Activated CD8-positive, alpha-beta memory T cell treated with anti-CD3 and anti-CD28 coated beads, Interleukin-2, amount 50 U/mL, for 4 hours (primary cell): ENCODE data around the gene ELN.
"Not testable (repeated sequence)": the region's sequence is repeated elsewhere in the genome, so short reads cannot be mapped to it uniquely, and the experiment has no call there.

Experiments
- DNase-seq: peaks from one replicate; pipeline ENCODE4 v3.0.0-alpha.2; 2020

Gene ELN

DNA sequence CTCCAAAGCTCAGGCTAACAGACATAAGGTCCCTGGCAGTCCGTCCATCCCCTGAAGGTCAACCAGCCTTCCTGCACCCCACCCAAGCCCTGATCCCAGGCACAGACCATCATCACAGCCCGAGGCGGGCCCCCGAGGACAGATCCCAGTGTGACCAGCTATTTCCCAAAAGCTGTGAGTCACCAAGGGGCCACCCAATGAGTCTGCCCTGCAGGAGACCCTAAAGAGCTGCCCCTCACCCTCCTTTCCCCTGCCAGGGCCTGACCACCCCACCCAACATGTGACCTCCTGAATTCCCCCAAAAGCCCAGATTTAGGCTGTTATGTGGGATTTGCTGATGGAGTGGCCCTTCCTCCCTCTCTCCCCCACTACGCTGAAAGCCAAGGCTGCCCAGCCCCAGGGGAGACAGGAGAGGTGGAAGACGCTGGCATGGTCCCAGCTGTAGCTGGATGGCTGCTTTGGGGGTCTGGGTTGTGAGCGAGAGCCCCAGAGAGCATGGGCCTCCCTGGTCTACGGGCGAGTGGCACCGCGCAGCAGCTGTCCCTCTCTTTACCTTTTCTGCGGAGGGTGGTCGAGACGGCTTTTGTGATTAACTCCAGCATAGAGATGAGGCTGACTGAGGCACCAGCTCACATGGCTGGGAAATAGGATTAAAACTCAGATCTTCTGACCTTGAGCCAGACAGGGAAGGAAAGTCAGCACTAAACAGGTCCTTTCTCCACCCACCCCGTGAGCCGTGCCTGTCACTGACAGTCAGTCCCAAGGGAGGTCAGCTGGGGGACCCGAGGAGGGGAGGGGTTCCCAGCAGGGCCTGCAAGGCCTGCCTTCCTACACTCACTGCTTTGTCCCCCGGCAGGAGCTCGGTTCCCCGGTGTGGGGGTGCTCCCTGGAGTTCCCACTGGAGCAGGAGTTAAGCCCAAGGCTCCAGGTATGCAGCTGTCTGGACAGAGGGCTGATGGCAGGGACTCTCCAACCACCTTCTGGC, 16.7 kb downstream of the ELN start:
- no peak for DNase-seq

DNA sequence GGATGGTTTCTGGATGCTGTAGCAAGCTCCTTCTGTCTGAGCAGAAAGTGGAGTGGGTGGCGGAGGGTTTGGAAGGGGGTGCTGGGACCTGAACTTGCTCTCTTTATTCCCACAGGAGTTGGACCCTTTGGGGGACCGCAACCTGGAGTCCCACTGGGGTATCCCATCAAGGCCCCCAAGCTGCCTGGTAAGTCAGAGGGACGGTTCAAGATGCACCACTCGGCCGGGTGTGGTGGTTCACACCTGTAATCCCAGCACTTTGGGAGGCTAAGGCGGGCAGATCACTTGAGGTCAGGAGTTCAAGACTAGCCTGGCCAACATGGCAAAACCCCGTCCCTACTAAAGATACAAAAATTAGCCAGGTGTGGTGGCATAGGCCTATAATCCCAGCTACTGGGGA, 18.6 kb downstream of the ELN start:
- not testable (repeated sequence) for DNase-seq

DNA sequence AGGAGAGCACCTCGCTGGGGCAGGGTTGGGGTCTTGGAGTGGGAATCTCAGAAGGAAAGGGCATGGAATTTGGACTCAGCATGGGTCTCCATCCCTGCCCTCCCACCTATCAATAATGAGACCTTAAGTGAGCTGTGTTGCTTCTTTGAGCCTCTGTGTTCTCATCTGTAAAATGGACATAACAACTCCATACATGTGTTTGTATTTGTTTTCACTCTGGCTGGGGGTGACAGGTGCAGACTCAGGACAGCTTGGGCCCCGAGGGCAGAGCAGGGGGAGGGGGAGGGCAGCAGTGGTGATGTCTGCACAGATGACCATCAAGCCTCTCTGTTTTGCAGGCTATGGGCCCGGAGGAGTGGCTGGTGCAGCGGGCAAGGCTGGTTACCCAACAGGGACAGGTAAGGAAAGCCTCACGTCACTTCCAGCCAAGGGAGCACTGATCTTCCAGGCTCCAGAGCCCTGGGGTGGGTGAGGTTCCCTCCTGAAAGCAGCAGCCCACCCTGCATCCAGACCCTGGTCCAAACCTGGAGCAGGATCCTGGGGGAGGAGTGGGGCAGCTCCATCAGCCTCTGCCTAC, 19.9 kb downstream of the ELN start:
- DNase-seq: no peak

DNA sequence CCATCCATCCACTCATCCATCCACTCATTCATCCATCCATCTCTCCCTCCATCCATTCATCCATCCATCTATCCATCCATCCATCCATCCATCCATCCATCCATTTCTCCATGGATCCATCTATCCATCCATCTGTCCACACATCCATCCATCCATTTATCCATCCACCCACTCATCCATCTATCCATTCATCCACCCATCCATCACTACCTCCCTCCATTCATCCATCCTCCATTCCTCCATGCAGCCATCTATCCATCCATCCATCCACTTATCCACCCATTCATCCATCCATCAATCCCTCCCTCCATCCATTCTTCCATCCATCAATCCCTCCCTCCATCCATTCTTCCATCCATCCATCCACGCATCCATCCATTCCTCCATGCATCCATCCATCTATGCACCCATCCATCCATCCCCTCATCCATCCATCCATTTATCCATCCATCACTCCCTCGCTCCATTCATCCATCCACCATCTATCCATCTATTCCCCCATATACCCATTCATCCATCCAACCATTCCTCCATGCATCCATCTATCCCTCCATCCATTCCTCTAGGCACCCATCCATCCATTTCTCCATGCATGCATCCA, 21.1 kb downstream of the ELN start:
- no peak for DNase-seq

DNA sequence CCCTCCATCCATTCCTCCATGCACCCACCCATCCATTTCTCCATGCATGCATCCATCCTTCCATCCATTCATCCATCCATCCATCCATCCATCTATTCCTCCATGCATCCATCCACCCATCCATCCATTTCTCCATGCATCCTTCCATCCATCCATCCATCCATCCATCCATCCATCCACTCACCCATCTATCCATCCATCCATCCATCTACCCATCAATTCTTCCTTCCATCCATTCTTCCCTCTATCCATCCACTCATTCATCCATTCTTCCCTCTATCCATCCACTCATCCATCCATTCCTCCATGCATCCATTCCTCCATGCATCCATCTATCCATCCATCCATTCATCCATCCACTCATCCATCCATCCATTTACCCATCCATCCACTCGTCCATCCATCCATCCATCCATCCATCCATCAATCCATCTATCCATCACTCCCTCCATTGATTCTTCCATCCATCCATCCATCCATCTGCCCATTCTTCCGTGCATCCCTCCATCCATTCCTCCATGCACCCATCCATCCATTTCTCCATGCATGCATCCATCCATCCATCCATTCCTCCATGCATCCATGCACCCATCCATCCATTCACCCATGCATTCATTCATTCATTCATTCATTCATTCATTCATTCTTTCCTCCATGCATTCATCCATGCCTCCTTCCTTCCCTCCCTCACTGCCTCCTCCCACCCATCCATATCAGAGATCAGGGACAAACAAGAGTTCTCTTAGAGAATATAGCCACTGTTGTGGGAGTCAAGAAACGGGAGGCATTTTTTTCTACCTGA, 22.2 kb downstream of the ELN start:
- DNase-seq: no peak

DNA sequence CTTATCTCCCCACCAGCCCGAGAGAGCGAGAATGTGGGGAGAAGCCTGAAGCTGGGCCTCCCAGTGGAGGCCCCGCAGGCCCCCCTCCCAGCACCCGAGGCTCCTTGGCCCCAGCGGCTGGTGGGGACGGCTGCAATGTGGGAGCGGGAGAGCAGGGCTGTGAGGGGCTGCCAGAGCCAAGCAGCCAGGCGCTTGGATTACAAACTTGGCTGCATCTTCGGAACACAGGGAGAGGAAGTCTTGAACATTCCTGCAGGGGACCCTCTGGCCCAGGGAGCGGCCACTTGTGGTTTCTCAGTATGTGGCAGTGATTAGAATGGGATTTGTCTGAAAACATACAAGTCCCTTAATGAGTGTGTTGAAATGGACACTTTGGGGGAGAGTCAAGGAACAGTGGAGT, 23.2 kb downstream of the ELN start:
- no peak for DNase-seq

DNA sequence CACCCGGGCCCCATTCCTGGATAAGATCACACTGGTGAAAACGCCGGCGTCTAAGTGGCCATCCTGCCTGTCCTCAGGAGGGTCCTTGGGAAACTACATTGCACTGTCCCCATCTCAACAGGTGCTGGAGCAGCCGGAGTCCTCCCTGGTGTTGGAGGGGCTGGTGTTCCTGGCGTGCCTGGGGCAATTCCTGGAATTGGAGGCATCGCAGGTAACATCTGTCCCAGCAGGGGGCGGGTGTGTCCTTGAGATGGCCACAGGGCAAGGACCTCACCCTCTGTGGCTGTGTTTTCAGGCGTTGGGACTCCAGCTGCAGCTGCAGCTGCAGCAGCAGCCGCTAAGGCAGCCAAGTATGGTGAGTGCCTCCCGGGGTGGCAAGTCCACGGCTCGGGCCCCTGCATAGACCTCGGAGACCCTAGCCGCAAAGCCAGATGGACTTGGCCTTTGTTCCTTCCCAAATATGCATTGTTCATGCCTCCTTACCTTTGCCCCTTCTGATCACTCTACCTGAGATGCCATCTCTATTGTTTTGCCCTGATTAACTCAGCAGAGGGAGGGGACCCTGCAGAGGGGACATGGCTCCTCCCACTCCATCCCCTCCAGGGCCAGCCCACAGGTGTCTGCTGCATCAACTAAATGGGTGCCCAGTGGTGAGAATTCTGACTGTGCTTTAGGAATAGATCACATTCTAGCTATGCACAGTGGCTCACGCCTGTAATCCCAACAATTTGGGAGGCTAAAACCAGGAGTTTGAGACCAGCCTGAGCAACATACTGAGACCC, 23.8 kb downstream of the ELN start:
- DNase-seq: no peak

DNA sequence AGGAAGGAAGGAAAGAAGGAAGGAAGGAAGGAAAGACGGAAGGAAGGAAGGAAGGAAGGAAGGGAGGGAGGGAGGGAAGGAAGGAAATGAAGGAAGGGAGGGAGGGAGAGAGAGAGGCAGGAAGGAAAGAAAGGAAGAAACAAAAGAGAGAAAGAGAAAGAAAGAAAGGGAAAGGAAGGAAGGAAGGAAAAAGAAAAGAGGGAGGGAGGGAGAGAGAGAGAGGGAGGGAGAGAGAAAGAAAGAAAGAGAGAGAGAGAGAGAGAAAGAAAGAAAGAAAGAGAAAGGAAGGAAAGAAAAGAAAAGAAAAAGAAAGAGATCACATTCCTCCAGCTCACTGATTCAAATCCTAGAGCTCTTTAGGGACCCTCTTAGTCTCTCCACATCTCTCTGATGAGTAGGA, 24.7 kb downstream of the ELN start:
- no peak for DNase-seq

DNA sequence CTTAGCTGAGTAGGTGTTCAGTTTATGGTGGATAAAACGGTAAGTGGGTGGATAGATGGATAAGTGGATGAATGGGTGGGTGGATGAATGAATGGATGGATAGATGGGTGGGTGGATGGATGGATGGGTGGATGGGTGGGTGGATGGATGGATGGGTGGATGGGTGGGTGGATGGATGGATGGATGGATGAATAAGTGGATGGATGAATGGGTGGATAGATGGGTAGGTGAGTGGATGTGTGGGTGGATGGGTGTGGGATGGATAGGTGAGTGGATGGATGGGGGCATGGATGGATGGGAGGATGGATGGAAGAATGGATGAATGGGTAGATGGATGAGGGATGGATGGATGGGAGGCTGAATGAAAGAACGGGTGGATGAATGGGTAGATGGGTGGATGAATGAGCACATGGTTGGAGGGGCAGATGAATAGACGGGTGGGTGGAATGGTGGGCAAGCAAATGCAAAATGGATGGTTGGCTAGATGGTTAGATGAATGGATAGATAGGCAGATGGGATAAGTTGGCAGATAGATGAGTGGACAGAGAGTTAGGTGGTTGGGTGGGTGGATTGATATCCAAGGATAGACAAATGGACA, 25.7 kb downstream of the ELN start:
- no peak for DNase-seq

DNA sequence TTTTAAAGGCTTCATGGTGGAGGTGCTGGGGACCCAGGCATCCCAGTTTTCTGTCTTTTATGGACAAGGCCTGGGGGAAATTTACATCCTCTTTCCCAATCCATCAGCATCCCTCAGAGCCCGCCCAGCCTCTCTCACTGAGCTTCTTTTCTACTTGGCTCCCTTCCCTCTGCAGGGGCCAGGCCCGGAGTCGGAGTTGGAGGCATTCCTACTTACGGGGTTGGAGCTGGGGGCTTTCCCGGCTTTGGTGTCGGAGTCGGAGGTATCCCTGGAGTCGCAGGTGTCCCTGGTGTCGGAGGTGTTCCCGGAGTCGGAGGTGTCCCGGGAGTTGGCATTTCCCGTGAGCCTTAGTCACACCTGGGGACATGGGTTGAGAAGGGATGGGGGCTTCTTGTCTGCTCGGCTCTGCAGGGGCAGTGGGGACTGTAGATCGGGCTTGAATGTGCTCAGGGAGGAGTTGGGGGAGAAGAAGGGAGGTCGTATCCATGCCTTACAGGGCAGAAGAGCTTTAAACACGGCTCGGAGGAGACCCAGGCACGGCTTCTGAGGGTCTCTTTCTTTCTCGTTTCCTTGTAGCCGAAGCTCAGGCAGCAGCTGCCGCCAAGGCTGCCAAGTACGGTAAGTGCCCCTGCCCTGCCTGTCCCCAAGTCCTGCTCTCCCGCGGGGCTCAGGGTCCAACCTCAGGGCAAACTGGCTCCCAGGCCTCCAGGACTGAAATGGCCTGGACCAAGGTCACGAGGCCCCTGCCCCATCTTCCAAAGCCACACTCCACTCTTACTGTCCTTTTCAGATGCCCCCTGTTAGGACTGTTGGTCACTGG, 28.3 kb downstream of the ELN start:
- no peak for DNase-seq

DNA sequence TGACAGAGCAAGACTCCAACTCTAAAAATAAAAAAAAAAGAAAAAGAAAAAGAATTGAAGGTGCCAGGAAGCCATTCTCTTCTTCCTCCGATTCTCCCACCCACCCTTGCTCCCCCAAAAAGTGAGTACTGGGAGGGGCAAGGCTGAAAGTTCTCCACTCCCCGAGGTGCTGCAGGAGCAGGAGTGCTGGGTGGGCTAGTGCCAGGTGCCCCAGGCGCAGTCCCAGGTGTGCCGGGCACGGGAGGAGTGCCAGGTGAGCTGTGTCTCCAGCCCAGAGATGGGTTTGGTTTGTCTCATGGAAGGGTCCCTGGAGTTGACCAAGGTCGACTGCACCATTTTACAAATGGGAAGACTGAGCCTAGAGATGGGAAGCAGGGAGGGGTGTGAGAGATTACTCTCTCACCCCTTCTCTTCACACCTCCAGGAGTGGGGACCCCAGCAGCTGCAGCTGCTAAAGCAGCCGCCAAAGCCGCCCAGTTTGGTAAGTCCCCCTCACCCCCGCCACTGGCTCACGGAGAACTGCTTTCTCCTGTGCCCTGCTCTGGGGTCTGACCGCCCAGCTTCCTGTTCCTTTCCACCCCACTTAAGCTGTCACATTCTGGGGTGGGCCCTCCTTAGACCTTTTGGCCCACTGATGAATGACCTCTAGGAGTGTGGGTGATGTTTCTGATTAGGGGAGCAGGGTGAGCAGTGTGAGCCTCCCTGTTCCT, 29.4 kb downstream of the ELN start:
- DNase-seq: no peak

DNA sequence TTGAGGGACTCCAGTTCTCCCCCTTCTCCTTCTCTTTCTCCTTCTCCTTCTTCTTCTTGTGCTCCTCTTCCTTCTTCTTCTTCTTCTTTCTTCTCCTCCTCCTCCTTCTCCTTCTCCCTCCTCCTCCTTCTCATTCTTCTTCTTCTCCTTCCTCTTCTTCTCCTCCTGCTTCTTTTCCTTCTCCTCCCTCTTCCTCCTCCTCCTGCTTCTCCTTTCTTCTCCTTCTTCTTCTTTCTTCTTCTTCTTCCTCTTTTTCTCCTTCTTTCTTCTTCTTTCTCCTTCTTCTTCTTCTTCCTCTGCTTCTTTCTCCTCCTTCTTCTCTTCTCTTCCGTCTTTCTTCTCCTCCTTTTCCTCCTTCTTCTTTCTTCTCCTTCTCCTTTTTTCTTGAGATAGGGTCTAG, 30.0 kb downstream of the ELN start:
- DNase-seq: no peak

DNA sequence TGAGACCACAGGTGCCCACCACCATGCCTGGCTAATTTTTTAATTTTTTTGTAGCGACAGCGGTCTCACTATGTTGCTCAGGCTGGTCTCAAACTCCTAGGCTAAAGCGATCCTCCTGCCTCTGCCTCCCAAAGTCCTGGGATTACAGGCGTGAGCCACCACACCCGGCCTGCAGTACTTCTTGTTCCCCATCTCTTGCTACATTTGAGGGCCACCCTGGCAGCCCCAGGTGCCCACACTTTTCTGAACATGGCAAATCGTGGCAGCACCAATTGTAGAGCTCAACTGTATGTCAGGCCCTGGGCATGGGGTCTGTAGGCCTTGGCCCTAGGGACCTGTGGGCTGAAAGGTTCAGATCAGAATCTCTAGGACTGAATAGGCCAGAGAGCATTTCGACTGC, 30.5 kb downstream of the ELN start:
- no peak for DNase-seq

DNA sequence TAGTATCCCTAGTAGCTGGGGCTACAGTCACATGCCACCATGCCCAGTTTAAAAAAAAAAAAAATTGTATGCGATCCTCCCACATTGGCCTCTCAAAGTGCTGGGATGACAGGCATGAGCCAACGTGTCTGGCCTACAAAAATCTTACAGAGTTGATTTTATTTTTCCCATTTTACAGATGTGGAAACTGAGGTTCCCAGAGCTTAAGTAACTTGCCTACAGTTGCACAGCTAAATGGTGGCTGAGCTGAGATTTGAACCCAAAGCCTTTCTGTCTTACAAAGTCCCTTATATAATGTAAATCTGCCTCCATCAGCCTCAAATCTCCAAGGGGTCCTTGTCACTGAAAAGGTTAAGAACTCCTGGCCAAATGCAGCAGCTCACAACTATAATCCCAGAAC, 31.1 kb downstream of the ELN start:
- no peak for DNase-seq

DNA sequence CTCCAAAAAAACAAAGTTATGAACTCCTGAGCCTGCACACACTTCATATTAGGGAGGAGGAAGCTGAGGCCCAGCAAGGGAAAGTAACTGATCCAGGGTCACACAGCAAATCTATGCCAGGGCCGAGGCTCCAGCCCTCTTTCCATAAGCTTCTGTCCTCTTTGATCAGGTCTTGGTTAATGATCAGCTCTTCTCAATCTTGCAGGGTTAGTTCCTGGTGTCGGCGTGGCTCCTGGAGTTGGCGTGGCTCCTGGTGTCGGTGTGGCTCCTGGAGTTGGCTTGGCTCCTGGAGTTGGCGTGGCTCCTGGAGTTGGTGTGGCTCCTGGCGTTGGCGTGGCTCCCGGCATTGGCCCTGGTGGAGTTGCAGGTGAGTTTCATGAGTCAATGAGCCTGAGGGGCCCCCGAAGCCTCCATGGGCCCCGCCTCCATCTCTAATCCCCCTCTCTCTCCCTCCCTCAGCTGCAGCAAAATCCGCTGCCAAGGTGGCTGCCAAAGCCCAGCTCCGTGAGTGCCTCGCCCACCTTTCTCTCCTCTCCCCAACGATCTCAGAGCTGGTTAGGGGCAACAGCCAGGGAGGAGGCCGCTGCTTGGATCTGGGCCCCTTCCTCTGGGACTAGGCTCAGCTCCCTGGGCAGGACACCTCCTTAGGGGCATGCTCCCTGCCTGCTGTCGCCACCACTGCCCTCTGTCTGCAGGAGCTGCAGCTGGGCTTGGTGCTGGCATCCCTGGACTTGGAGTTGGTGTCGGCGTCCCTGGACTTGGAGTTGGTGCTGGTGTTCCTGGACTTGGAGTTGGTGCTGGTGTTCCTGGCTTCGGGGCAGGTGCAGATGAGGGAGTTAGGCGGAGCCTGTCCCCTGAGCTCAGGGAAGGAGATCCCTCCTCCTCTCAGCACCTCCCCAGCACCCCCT, 32.0 kb downstream of the ELN start:
- no peak for DNase-seq

DNA sequence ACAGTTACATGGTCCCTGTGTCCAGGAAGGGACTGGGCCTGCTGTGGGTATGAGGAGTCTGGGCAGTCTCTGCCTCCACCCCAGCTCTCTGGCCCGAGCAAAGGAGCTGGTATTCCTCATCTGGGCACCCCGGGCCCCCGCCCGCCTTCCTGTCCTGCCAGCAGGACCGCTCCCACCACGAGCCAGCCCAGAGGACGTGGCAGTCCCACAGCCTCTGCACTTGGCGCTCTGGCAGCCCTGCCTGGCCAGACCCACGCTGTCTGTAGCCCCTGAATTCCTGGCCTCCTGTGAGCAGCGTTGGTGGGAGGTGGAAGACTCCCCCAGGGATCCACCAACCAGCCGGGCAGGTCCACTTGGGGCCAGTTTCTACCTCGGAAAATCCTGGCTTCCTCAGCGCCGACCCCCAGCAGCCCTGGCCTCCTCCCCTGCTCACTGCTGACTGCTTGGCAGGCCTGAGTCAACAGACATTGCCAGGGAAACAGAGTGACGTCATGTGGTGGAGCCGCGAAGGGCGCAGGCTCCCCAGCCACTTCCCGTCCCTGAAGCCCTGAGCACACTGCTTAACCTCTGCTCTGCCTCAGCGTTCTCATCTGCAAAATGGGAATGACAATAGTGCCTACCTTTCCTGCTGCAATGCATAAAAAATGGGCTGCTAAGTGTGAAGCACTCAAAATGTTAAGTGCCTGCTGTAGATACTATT, 34.0 kb downstream of the ELN start:
- DNase-seq: peak; percentile 64

DNA sequence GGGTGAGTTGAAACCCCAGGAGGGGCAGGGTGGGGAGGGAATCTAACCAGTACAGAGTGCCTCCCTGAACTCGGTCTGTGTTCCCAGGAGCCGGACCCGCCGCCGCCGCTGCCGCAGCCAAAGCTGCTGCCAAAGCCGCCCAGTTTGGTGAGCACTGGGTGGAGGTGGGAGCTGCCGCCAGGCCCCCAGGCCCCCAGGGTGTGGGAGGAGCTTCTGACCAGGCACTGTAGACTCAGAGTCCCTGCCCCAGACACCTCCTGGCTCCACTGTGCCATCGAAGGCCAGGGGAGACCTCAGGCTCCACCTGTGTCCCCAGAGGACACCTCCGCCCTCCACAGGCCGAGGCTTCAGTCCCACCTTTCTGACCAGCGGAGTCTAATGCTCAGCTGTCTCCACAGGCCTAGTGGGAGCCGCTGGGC, 35.3 kb downstream of the ELN start:
- no peak for DNase-seq

DNA sequence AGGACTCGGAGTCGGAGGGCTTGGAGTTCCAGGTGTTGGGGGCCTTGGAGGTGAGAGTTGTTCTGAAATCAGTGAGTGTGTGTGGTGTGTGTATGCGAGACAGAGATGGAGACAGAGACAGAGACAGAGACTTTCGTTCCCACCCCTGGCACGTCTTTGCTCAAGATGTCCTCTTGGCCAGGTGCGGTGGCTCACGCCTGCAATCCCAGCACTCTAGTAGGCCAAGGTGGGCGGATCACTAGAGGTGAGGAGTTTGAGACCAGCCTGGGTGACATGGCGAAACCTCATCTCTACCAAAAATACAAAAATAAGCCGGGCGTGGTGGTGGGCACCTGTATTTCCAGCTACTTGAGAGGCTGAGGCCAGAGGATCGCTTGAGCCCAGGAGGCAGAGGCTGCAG, 35.7 kb downstream of the ELN start:
- no peak for DNase-seq

DNA sequence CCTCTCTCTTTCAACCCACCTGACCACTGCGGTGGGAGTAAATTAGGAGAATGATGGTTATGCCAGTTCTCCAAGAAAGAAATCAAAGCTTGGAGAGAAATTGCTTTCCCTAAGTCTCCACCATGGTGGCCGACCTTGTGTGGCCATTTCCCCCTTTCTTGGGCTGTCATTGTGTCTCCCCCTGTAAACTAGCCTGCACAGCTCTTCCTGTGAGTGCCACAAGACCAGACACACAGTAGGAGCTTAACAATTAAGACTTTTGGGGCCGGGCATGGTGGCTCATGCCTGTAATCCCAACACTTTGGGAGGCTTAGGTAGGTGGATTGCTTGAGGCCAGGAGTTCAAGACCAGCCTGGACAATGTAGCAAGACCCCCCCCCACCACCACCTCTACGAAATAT, 36.7 kb downstream of the ELN start:
- no peak for DNase-seq
